ENCODE results near the gene FNBP1.

Gene FNBP1

GRCh38 chr9:129850821-129851550, 192.0 kb downstream of the FNBP1 start:
- no peak for FAIRE-seq

- no peak for FAIRE-seq
Measured at GRCh38 chr9:129849901-129850300, 193.1 kb downstream of the FNBP1 start.

GRCh38 chr9:129848712-129849441, 194.1 kb downstream of the FNBP1 start:
- FAIRE-seq: no peak

- FAIRE-seq: no peak
Measured at GRCh38 chr9:129845373-129845772, 197.6 kb downstream of the FNBP1 start.

GRCh38 chr9:129841071-129841470, 201.9 kb downstream of the FNBP1 start:
- FAIRE-seq: no peak

- FAIRE-seq: no peak
Measured at GRCh38 chr9:129840034-129840433, 203.0 kb downstream of the FNBP1 start.

- FAIRE-seq: no peak
Measured at GRCh38 chr9:129839324-129840023, 203.5 kb downstream of the FNBP1 start.

GRCh38 chr9:129838707-129839259, 204.2 kb downstream of the FNBP1 start:
- no peak for FAIRE-seq

Measured in A204.1 (cell line).